Activated T-cell treated with anti-CD3 and anti-CD28 coated beads for 48 hours (primary cell): Measurements from ENCODE around the gene RAI1.

Experiments
- DNase-seq: peaks from one replicate; pipeline ENCODE4 v3.0.0-alpha.2; 2020; ENCODE audit warnings: low read depth

The RAI1 gene

GRCh38 chr17:17767887-17768418 lies 86.7 kb downstream of the RAI1 start:
- no peak for DNase-seq

- DNase-seq = no peak
Observed at GRCh38 chr17:17768424-17769088, 87.3 kb downstream of the RAI1 start.

- no peak for DNase-seq
Observed at GRCh38 chr17:17769869-17770631, 88.8 kb downstream of the RAI1 start.

GRCh38 chr17:17770632-17771044 lies 89.4 kb downstream of the RAI1 start:
- no peak for DNase-seq

GRCh38 chr17:17771498-17772201 lies 90.4 kb downstream of the RAI1 start:
- DNase-seq = no peak

GRCh38 chr17:17772231-17772630 lies 91.0 kb downstream of the RAI1 start:
- no peak for DNase-seq

GRCh38 chr17:17774009-17774881 lies 93.0 kb downstream of the RAI1 start:
- DNase-seq = no peak

- DNase-seq = no peak
Observed at GRCh38 chr17:17776889-17777288, 95.6 kb downstream of the RAI1 start.

GRCh38 chr17:17778308-17779014 lies 97.2 kb downstream of the RAI1 start:
- no peak for DNase-seq

GRCh38 chr17:17779015-17779611 lies 97.9 kb downstream of the RAI1 start:
- no peak for DNase-seq

- no peak for DNase-seq
Observed at GRCh38 chr17:17780922-17781590, 99.8 kb downstream of the RAI1 start.

GRCh38 chr17:17781591-17782496 lies 100.6 kb downstream of the RAI1 start:
- no peak for DNase-seq

- no peak for DNase-seq
Observed at GRCh38 chr17:17782523-17783115, 101.4 kb downstream of the RAI1 start.

GRCh38 chr17:17783116-17783824 lies 102.0 kb downstream of the RAI1 start:
- peak; percentile 42 for DNase-seq

- DNase-seq = no peak
Observed at GRCh38 chr17:17783825-17784656, 102.8 kb downstream of the RAI1 start.

- DNase-seq = no peak
Observed at GRCh38 chr17:17784657-17785267, 103.5 kb downstream of the RAI1 start.

- DNase-seq = no peak
Observed at GRCh38 chr17:17785407-17785806, 104.1 kb downstream of the RAI1 start.
